GM12878 (cell line): Measurements from ENCODE around the gene CFAP70. TPM values are rescaled to one million over a fixed set of nuclear protein-coding genes. Genes with fewer than 3 reads are reported as not detected.

Source experiments
- ATAC-seq: fragments of 200-7000 bp; cut with Tn5 transposase; 3 replicates; pipeline ENCODE4 v1.9.1; 2020; ENCODE audit warnings: mild to moderate bottlenecking, moderate library complexity
- BruUV-seq: library from RNA; stranded (reverse); fragments of 400-500 nt; replicated peaks from 2 replicates; lab custom pipeline; 2021; lab: Mats Ljungman, UMichigan
- CTCF ChIA-PET: fragments of 300-600 bp; sonication (Branson Sonifier 250); formaldehyde crosslinking; extraction: SDS; loops from one replicate; lab custom pipeline; 2021; ENCODE audit warnings: inconsistent platforms; lab: Yijun Ruan, JAX
- POLR2A ChIA-PET: fragments of 350-600 bp; formaldehyde crosslinking; extraction: SDS; loops from one replicate; lab custom pipeline; 2021; ENCODE audit warnings: inconsistent platforms; lab: Charles Lee
- RAD21 ChIA-PET: fragments of 300-600 bp; sonication (Branson Sonifier 250); formaldehyde crosslinking; loops from one replicate; lab custom pipeline; 2023; ENCODE audit warnings: antibody characterized with exemption; ENCODE audit not compliant: unreplicated experiment; lab: Charles Lee
- SMC1A ChIA-PET: fragments of 300-600 bp; sonication (Branson Sonifier 250); formaldehyde crosslinking; loops from one replicate; lab custom pipeline; 2023; ENCODE audit not compliant: unreplicated experiment, uncharacterized antibody; lab: Charles Lee
- DNase-seq: peaks from one replicate; pipeline ENCODE4 v3.0.0-alpha.2; 2011; ENCODE audit warnings: low read depth, low spot score
- FAIRE-seq: peaks from 3 replicates; lab custom pipeline; 2011; peaks lifted over from hg19 to GRCh38; lab: Jason Lieb, UNC
- H2AFZ ChIP-seq: 2 replicates; pipeline ENCODE4 v1.6.0; 2011; ENCODE audit warnings: low read depth, low read length, control low read depth; ENCODE audit not compliant: control insufficient read depth
- H3K27ac ChIP-seq: 2 replicates; pipeline ENCODE4 v1.5.1; 2011; ENCODE audit warnings: control low read depth; ENCODE audit not compliant: control insufficient read depth, insufficient read depth
- H3K27me3 ChIP-seq, 2 experiments: replicated peaks in 1 of 2; 2 replicates each; pipeline versions ENCODE4 v1.6.0 to v1.6.1; 2011; ENCODE audit warnings: low read length in 1 of 2; ENCODE audit not compliant: control insufficient read depth in 2 of 2, insufficient read depth in 2 of 2
- H3K36me3 ChIP-seq, 2 experiments: 2 replicates each; pipeline ENCODE4 v1.5.1; 2011; ENCODE audit warnings: low read length in 1 of 2; ENCODE audit not compliant: control insufficient read depth in 2 of 2, insufficient read depth in 2 of 2
- H3K4me1 ChIP-seq: 2 replicates; pipeline ENCODE4 v1.6.1; 2011; ENCODE audit warnings: mild to moderate bottlenecking, low read length, moderate library complexity, mixed read lengths; ENCODE audit not compliant: control insufficient read depth, insufficient read depth
- H3K4me2 ChIP-seq: 2 replicates; pipeline ENCODE4 v1.6.0; 2011; ENCODE audit warnings: control low read depth; ENCODE audit not compliant: control insufficient read depth, insufficient read depth
- H3K4me3 ChIP-seq: fragments of 200-600 bp; sonication (generic); 2 replicates; pipeline ENCODE4 v1.5.1; 2016
- H3K79me2 ChIP-seq: 2 replicates; pipeline ENCODE4 v1.6.0; 2011; ENCODE audit warnings: low read length; ENCODE audit not compliant: control insufficient read depth, insufficient read depth
- H3K9ac ChIP-seq: 2 replicates; pipeline ENCODE4 v1.8.0; 2011; ENCODE audit warnings: low read length, control low read depth, mixed read lengths; ENCODE audit not compliant: control insufficient read depth, insufficient read depth
- H3K9me3 ChIP-seq: replicated peaks from 3 replicates; pipeline ENCODE4 v1.5.1; 2011; ENCODE audit warnings: mild to moderate bottlenecking, low read length; ENCODE audit not compliant: control insufficient read depth, insufficient read depth
- H4K20me1 ChIP-seq: 2 replicates; pipeline ENCODE4 v1.6.0; 2011; ENCODE audit not compliant: control insufficient read depth, insufficient read depth
- BRCA1 ChIP-seq: IDR thresholded peaks from 2 replicates; pipeline ENCODE4 v1.6.1; 2011; ENCODE audit warnings: low read depth, low read length, improper control_type of control experiment
- CBX3 ChIP-seq: fragments of 200-600 bp; sonication (generic); IDR thresholded peaks from 2 replicates; pipeline ENCODE4 v1.6.1; 2016; ENCODE audit warnings: low read depth, borderline replicate concordance
- CBX5 ChIP-seq: sonication (generic); IDR thresholded peaks from 2 replicates; pipeline ENCODE4 v1.6.1; 2016; ENCODE audit warnings: low read depth, moderate library complexity, mild to moderate bottlenecking, inconsistent platforms
- GABPA ChIP-seq: IDR thresholded peaks from 2 replicates; pipeline ENCODE4 v1.6.1; 2014; ENCODE audit warnings: antibody characterized with exemption, low read depth, mild to moderate bottlenecking, inconsistent platforms
- HDGF ChIP-seq: fragments of 450-650 bp; IDR thresholded peaks from 2 replicates; pipeline ENCODE4 v1.6.1; 2016; ENCODE audit warnings: antibody characterized with exemption
- MEF2A ChIP-seq: IDR thresholded peaks from 2 replicates; pipeline ENCODE4 v1.6.1; 2011; ENCODE audit warnings: low read depth, mild to moderate bottlenecking, low read length, moderate library complexity; ENCODE audit not compliant: insufficient read depth
- MTA2 ChIP-seq: fragments of 450-650 bp; IDR thresholded peaks from 2 replicates; pipeline ENCODE4 v1.6.1; 2016; ENCODE audit warnings: low read depth, mild to moderate bottlenecking, moderate library complexity
- MYB ChIP-seq: fragments of 150-350 bp; IDR thresholded peaks from 2 replicates; pipeline ENCODE4 v1.6.1; 2014; ENCODE audit warnings: mild to moderate bottlenecking, low read depth, low read length, borderline replicate concordance
- RAD21 ChIP-seq: IDR thresholded peaks from 2 replicates; pipeline ENCODE4 v1.6.1; 2011; ENCODE audit warnings: mild to moderate bottlenecking, low read depth, low read length, moderate library complexity; ENCODE audit not compliant: insufficient read depth
- SIX5 ChIP-seq: IDR thresholded peaks from 2 replicates; pipeline ENCODE4 v1.6.1; 2011; ENCODE audit warnings: mild to moderate bottlenecking, low read depth, low read length, moderate library complexity; ENCODE audit not compliant: severe bottlenecking
- SMAD5 ChIP-seq: IDR thresholded peaks from 2 replicates; pipeline ENCODE4 v1.6.1; 2016; ENCODE audit warnings: antibody characterized with exemption, low read depth
- SMC3 ChIP-seq: IDR thresholded peaks from 2 replicates; pipeline ENCODE4 v1.6.1; 2011; ENCODE audit warnings: low read length, improper control_type of control experiment, borderline replicate concordance
- TBL1XR1 ChIP-seq: IDR thresholded peaks from 2 replicates; pipeline ENCODE4 v1.6.1; 2012; ENCODE audit warnings: low read depth, low read length, improper control_type of control experiment
- TCF7 ChIP-seq: IDR thresholded peaks from 2 replicates; pipeline ENCODE4 v1.6.1; 2014; ENCODE audit warnings: antibody characterized with exemption, borderline replicate concordance
- ZNF622 ChIP-seq: fragments of 450-650 bp; IDR thresholded peaks from 2 replicates; pipeline ENCODE4 v1.6.1; 2017; ENCODE audit warnings: mild to moderate bottlenecking, inconsistent platforms
- WGBS: methylation state at CpG from one replicate; pipeline ENCODE4 v1.1.6; 2016; ENCODE audit warnings: low lambda C conversion rate; ENCODE audit not compliant: insufficient replicate concordance, insufficient coverage; ENCODE audit errors: missing lambda C conversion rate; 5-methylcytosine and 5-hydroxymethylcytosine counted together
- in situ Hi-C: fragments of 300-500 bp; cut with MboI; formaldehyde crosslinking; loops from 9 replicates; pipeline ENCODE4 v1.14.3; 2018; ENCODE audit warnings: mixed read lengths
- intact Hi-C: fragments of 100-400 bp; cut with micrococcal nuclease; formaldehyde crosslinking; loops from one replicate; pipeline ENCODE4 v1.14.2; 2022; ENCODE audit not compliant: unreplicated experiment
- polyA plus RNA-seq, 11 experiments: library from polyadenylated mRNA; depleted of rRNA in 4 of 11; unstranded in 6 of 11; stranded (reverse) in 5 of 11; fragments of >200 nt; fragmentation: Nextera tagmentation in 4 of 11; fragmentation: Illumina TruSeq in 1 of 11; extraction: Ambion mirVana in 4 of 11; extraction: Trizol in 1 of 11; gene quantifications; 1 replicate in 1 of 11; 2 replicates in 10 of 11; pipeline versions ENCODE4 v1.2.1 to v1.2.3, GENCODE V29; 2011 to 2016; ENCODE audit warnings: inconsistent platforms in 2 of 11, missing spikeins in 2 of 11, low read depth in 1 of 11
- total RNA-seq, 4 experiments: library from RNA; depleted of rRNA in 3 of 4; stranded (reverse); fragments of >200 nt in 3 of 4; fragmentation: Illumina TruSeq in 1 of 4; extraction: Trizol in 1 of 4; gene quantifications; 2 replicates each; pipeline versions ENCODE4 v1.2.1 to v1.2.3, GENCODE V29; 2013 to 2021
- TF ChIP-seq, protein P1 (sequence below): IDR thresholded peaks from 2 replicates; pipeline ENCODE4 v1.6.1; 2012; ENCODE audit warnings: low read length, inconsistent platforms
- TF ChIP-seq, protein P2 (sequence below), 3 experiments: IDR thresholded peaks in 2 of 3; conservative IDR thresholded peaks in 1 of 3; 2 replicates each; pipeline ENCODE4 v1.5.1; 2011; ENCODE audit warnings: low read depth in 3 of 3, low read length in 3 of 3, mild to moderate bottlenecking in 3 of 3, control low read depth in 2 of 3, moderate library complexity in 2 of 3, inconsistent platforms in 1 of 3, mixed read lengths in 1 of 3; ENCODE audit not compliant: control insufficient read depth in 2 of 3, insufficient read depth in 1 of 3; ENCODE audit errors: extremely low read depth in 1 of 3
- TF ChIP-seq, protein P3 (sequence below): fragments of 150-350 bp; IDR thresholded peaks from 2 replicates; pipeline ENCODE4 v1.6.1; 2014; ENCODE audit warnings: mild to moderate bottlenecking, low read depth, low read length

CFAP70 gene
- total and polyA plus RNA-seq, 10 of the 15 experiments (the other 5 are each of a cell fraction or from before 2014, with no cell fraction given), result 0.21 to 1.1 (median 0.42) TPM

DNA sequence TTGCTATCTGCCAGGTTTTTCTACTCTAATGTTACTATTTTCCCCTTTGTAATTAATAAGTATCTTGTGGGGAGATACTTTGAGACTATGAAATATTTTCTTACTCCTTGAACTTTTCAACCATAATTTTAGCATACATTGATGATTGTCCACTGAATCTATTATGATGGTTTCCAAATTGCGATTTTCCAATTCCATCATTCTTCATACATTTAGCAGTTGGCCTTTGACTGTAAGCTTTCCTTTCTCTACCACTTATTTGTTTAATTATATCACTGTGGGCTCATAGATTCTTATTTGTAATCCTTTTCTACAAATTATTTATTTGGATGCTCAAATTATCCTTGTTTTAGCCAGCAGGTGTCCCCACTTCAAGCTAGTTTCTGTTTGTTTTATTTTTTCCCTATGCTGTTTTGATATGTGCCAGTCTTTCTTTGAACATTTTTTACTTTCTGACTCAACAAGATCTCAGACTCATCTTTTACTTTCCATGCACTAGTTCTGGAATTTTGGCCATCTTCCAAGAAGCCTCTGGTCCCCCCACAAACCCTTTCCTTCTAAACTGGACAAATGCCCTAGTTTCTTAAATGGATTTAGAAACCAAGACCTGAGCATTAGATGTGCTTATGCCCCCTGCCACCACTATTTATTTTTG lies 94.8 kb downstream of the CFAP70 start:
- ChIA-PET POLR2A (no interaction called here), SMC1A (interaction anchor here (1.0 to 2.2 kb wide), 7 partner anchors 9 to 517 kb away, joined by 3 to 29 read pairs (median 4); no protein-coding TSS in a partner anchor), CTCF (interaction anchor here (0.8 to 2.5 kb wide), 19 partner anchors 10 to 442 kb away, joined by 3 to 26 read pairs (median 4); partner anchors contain the start of genes CFAP70, MRPS16 and PPP3CB), RAD21 (interaction anchor here (0.7 to 2.2 kb wide), 2 partner anchors 362 to 380 kb away, joined by 3 to 14 read pairs; no protein-coding TSS in a partner anchor)
- Histone ChIP-seq H3K79me2 (no peaks in the 10 kb centered on the region), H3K4me3 (no peak overlapping the region), H4K20me1 (no peaks in the 10 kb centered on the region), H3K9ac (no peak overlapping the region), H2AFZ (peak overlapping the region; percentile 59), H3K36me3 (no peaks in the 10 kb centered on the region), H3K27me3 (no peaks in the 10 kb centered on the region), H3K4me1 (no peaks in the 10 kb centered on the region), H3K4me2 (no peak overlapping the region), H3K27ac (no peak overlapping the region), H3K9me3 (no peaks in the 10 kb centered on the region; the same call in 2 of the 3 replicates)
- in situ Hi-C loops, result no loop called here
- WGBS, result 0% methylated on average over 1 of the region's 1 CpG
- peak; percentile 75 for FAIRE-seq
- no peak for TF ChIP-seq SMAD5
- no peak for TF ChIP-seq GABPA
- no peak for TF ChIP-seq TBL1XR1
- TF ChIP-seq, protein P1, sequence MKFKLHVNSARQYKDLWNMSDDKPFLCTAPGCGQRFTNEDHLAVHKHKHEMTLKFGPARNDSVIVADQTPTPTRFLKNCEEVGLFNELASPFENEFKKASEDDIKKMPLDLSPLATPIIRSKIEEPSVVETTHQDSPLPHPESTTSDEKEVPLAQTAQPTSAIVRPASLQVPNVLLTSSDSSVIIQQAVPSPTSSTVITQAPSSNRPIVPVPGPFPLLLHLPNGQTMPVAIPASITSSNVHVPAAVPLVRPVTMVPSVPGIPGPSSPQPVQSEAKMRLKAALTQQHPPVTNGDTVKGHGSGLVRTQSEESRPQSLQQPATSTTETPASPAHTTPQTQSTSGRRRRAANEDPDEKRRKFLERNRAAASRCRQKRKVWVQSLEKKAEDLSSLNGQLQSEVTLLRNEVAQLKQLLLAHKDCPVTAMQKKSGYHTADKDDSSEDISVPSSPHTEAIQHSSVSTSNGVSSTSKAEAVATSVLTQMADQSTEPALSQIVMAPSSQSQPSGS, result no peak
- TF ChIP-seq SMC3, result peak; percentile 51; the same call in 1 of the 2 replicates
- no peak for TF ChIP-seq ZNF622
- no peak for TF ChIP-seq SIX5
- no peak for TF ChIP-seq MEF2A
- TF ChIP-seq, protein P2, sequence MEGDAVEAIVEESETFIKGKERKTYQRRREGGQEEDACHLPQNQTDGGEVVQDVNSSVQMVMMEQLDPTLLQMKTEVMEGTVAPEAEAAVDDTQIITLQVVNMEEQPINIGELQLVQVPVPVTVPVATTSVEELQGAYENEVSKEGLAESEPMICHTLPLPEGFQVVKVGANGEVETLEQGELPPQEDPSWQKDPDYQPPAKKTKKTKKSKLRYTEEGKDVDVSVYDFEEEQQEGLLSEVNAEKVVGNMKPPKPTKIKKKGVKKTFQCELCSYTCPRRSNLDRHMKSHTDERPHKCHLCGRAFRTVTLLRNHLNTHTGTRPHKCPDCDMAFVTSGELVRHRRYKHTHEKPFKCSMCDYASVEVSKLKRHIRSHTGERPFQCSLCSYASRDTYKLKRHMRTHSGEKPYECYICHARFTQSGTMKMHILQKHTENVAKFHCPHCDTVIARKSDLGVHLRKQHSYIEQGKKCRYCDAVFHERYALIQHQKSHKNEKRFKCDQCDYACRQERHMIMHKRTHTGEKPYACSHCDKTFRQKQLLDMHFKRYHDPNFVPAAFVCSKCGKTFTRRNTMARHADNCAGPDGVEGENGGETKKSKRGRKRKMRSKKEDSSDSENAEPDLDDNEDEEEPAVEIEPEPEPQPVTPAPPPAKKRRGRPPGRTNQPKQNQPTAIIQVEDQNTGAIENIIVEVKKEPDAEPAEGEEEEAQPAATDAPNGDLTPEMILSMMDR (IDR thresholded peaks at IDR 0.05 in 2 of 3, conservative IDR thresholded peaks at IDR 0.05 in 1 of 3; ENCODE audit: control insufficient read depth in 2 of 3, extremely low read depth in 1 of 3, insufficient read depth in 1 of 3, low read depth in 3 of 3, low read length in 3 of 3), result peak; percentile 46 to 52 (median 49); a peak in 5 of 6 replicates
- TF ChIP-seq MYB, result no peak
- peak; percentile 41 for TF ChIP-seq RAD21
- TF ChIP-seq BRCA1, result no peak
- TF ChIP-seq CBX3, result no peak
- TF ChIP-seq, protein P3, sequence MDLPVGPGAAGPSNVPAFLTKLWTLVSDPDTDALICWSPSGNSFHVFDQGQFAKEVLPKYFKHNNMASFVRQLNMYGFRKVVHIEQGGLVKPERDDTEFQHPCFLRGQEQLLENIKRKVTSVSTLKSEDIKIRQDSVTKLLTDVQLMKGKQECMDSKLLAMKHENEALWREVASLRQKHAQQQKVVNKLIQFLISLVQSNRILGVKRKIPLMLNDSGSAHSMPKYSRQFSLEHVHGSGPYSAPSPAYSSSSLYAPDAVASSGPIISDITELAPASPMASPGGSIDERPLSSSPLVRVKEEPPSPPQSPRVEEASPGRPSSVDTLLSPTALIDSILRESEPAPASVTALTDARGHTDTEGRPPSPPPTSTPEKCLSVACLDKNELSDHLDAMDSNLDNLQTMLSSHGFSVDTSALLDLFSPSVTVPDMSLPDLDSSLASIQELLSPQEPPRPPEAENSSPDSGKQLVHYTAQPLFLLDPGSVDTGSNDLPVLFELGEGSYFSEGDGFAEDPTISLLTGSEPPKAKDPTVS, result no peak
- no peak for TF ChIP-seq HDGF
- no peak for TF ChIP-seq TCF7
- TF ChIP-seq CBX5, result no peak
- TF ChIP-seq MTA2, result no peak
- no TSS peak for BruUV-seq
- intact Hi-C loops, result loop anchor here (1.0 kb wide), 1 partner anchor 380 kb away; no protein-coding TSS in a partner anchor
- no peak for DNase-seq
- peak; percentile 52; the same call in 2 of the 3 replicates for ATAC-seq
